Mesenchymal stem cell (in vitro differentiated cells and primary cell): ENCODE data around the gene KCNJ10.

Experiments
- DNase-seq: peaks from one replicate; pipeline ENCODE4 v3.0.0-alpha.2; 2013
- H2AFZ ChIP-seq: one replicate; pipeline ENCODE4 v1.6.1; 2013; ENCODE audit warnings: low read depth, mild to moderate bottlenecking, control low read depth, inconsistent platforms, low read length, moderate library complexity
- H2AK5ac ChIP-seq: 2 replicates; pipeline ENCODE4 v1.6.1; 2013; ENCODE audit warnings: low read length, moderate library complexity, mild to moderate bottlenecking, inconsistent platforms; ENCODE audit not compliant: severe bottlenecking
- H2BK120ac ChIP-seq: one replicate; pipeline ENCODE4 v1.6.1; 2013; ENCODE audit warnings: low read depth, mild to moderate bottlenecking, inconsistent platforms, low read length, moderate library complexity
- H2BK12ac ChIP-seq, 2 experiments: one replicate each; pipeline ENCODE4 v1.6.1; 2013; ENCODE audit warnings: inconsistent platforms in 2 of 2, low read length in 2 of 2, mild to moderate bottlenecking in 2 of 2, moderate library complexity in 2 of 2, control low read depth in 1 of 2
- H2BK15ac ChIP-seq: one replicate; pipeline ENCODE4 v1.6.1; 2013; ENCODE audit warnings: mild to moderate bottlenecking, low read depth, inconsistent platforms; ENCODE audit not compliant: poor library complexity, severe bottlenecking
- H2BK5ac ChIP-seq: 2 replicates; pipeline ENCODE4 v1.6.1; 2013; ENCODE audit warnings: low read depth, mild to moderate bottlenecking, low read length, control low read depth, inconsistent platforms; ENCODE audit not compliant: poor library complexity, severe bottlenecking
- H3K14ac ChIP-seq, 2 experiments: one replicate each; pipeline ENCODE4 v1.6.1; 2013; ENCODE audit warnings: inconsistent platforms in 2 of 2, low read length in 2 of 2, control low read depth in 1 of 2, mild to moderate bottlenecking in 1 of 2, moderate library complexity in 1 of 2
- H3K18ac ChIP-seq, 2 experiments: one replicate each; pipeline ENCODE4 v1.6.1; 2013; ENCODE audit warnings: inconsistent platforms in 2 of 2, low read length in 2 of 2, control low read depth in 1 of 2, low read depth in 1 of 2, mild to moderate bottlenecking in 1 of 2
- H3K23ac ChIP-seq, 2 experiments: one replicate each; pipeline ENCODE4 v1.6.1; 2013; ENCODE audit warnings: inconsistent platforms in 2 of 2, low read length in 2 of 2, mild to moderate bottlenecking in 2 of 2, moderate library complexity in 2 of 2, control low read depth in 1 of 2
- H3K27ac ChIP-seq: 2 replicates; pipeline ENCODE4 v1.5.1; 2013; ENCODE audit warnings: mild to moderate bottlenecking, moderate library complexity, low read length, control low read depth, inconsistent platforms; ENCODE audit not compliant: poor library complexity, severe bottlenecking
- H3K27me3 ChIP-seq, 2 experiments: 2 replicates each; pipeline versions ENCODE4 v1.6.1 to v1.7.0; 2013; ENCODE audit warnings: low read length in 2 of 2, mild to moderate bottlenecking in 2 of 2, moderate library complexity in 2 of 2, control low read depth in 1 of 2, inconsistent platforms in 1 of 2; ENCODE audit not compliant: control insufficient read depth in 1 of 2, insufficient read depth in 1 of 2
- H3K36me3 ChIP-seq, 2 experiments: 2 replicates each; pipeline versions ENCODE4 v1.6.1 to v1.7.0; 2013; ENCODE audit warnings: low read length in 2 of 2, control low read depth in 1 of 2, inconsistent platforms in 1 of 2, low read depth in 1 of 2, mild to moderate bottlenecking in 1 of 2; ENCODE audit not compliant: insufficient read depth in 2 of 2, control insufficient read depth in 1 of 2
- H3K4ac ChIP-seq, 2 experiments: one replicate each; pipeline ENCODE4 v1.6.1; 2013; ENCODE audit warnings: inconsistent platforms in 2 of 2, low read length in 2 of 2, mild to moderate bottlenecking in 2 of 2, moderate library complexity in 2 of 2, control low read depth in 1 of 2, low read depth in 1 of 2
- H3K4me1 ChIP-seq: 2 replicates; pipeline ENCODE4 v1.6.1; 2013; ENCODE audit warnings: low read depth, low read length, control low read depth; ENCODE audit not compliant: control insufficient read depth, insufficient read depth
- H3K4me2 ChIP-seq: 2 replicates; pipeline ENCODE4 v1.6.1; 2013; ENCODE audit warnings: low read length, mild to moderate bottlenecking, inconsistent platforms; ENCODE audit not compliant: poor library complexity, severe bottlenecking
- H3K4me3 ChIP-seq, 2 experiments: 2 replicates each; pipeline versions ENCODE4 v1.5.1 to v1.7.0; 2013; ENCODE audit warnings: low read length in 2 of 2, mild to moderate bottlenecking in 2 of 2, control low read depth in 1 of 2, low read depth in 1 of 2; ENCODE audit not compliant: insufficient read depth in 1 of 2
- H3K79me1 ChIP-seq: replicated peaks from 2 replicates; pipeline ENCODE4 v1.6.1; 2013; ENCODE audit warnings: mild to moderate bottlenecking, control low read depth, low read length, inconsistent platforms; ENCODE audit not compliant: poor library complexity, severe bottlenecking
- H3K9ac ChIP-seq: 2 replicates; pipeline ENCODE4 v1.7.0; 2013; ENCODE audit warnings: mild to moderate bottlenecking, low read length, moderate library complexity
- H3K9me3 ChIP-seq: 2 replicates; pipeline ENCODE4 v1.7.0; 2013; ENCODE audit warnings: mild to moderate bottlenecking, low read length; ENCODE audit not compliant: control insufficient read depth
- H4K8ac ChIP-seq: one replicate; pipeline ENCODE4 v1.6.1; 2013; ENCODE audit warnings: inconsistent platforms, mild to moderate bottlenecking, low read length, moderate library complexity
- H4K91ac ChIP-seq: one replicate; pipeline ENCODE4 v1.6.1; 2013; ENCODE audit warnings: mild to moderate bottlenecking, low read length, inconsistent platforms
- WGBS: methylation state at CpG from one replicate; pipeline ENCODE4 v1.1.7; 2013; ENCODE audit warnings: mixed read lengths; 5-methylcytosine and 5-hydroxymethylcytosine counted together

Gene KCNJ10

GRCh38 chr1:160045653-160046052, 24.3 kb downstream of the KCNJ10 start:
- H2BK5ac ChIP-seq: no peak overlapping the region
- no peak overlapping the region for H3K27ac ChIP-seq
- H4K8ac ChIP-seq: no peak overlapping the region
- no peak overlapping the region for H3K14ac ChIP-seq
- no peak overlapping the region for H3K23ac ChIP-seq
- no peak overlapping the region for H3K9ac ChIP-seq
- H3K4ac ChIP-seq: no peak overlapping the region
- H2AK5ac ChIP-seq: no peak overlapping the region
- H3K4me1 ChIP-seq: no peaks in the 10 kb centered on the region
- no peak overlapping the region for H3K4me2 ChIP-seq
- no peaks in the 10 kb centered on the region for H3K36me3 ChIP-seq
- H3K4me3 ChIP-seq: no peak overlapping the region
- WGBS: 40% methylated on average over 1 of the region's 2 CpGs
- no peak overlapping the region for H3K18ac ChIP-seq
- H4K91ac ChIP-seq: no peak overlapping the region
- DNase-seq: no peak
- no peak overlapping the region for H2AFZ ChIP-seq
- H3K79me1 ChIP-seq: no peaks in the 10 kb centered on the region
- H3K9me3 ChIP-seq: no peaks in the 10 kb centered on the region
- no peak overlapping the region for H2BK120ac ChIP-seq
- no peak overlapping the region for H2BK12ac ChIP-seq
- H2BK15ac ChIP-seq: no peak overlapping the region
- H3K27me3 ChIP-seq: peaks cover 22 to 70% of the 10 kb centered on the region in 2 experiments

- Histone ChIP-seq H4K91ac (no peak overlapping the region), H2BK15ac (no peak overlapping the region), H2BK12ac (no peak overlapping the region), H2AK5ac (no peak overlapping the region), H2BK5ac (no peak overlapping the region), H3K23ac (no peak overlapping the region), H3K4me1 (no peaks in the 10 kb centered on the region), H3K9ac (no peak overlapping the region), H3K14ac (no peak overlapping the region), H3K36me3 (no peaks in the 10 kb centered on the region), H2BK120ac (no peak overlapping the region), H2AFZ (no peak overlapping the region), H4K8ac (no peak overlapping the region), H3K9me3 (no peaks in the 10 kb centered on the region), H3K4ac (no peak overlapping the region), H3K4me2 (no peak overlapping the region), H3K27ac (no peak overlapping the region), H3K4me3 (no peak overlapping the region), H3K27me3 (peaks cover 22 to 74% of the 10 kb centered on the region in 2 experiments), H3K79me1 (no peaks in the 10 kb centered on the region), H3K18ac (no peak overlapping the region)
- no peak for DNase-seq
Observed at GRCh38 chr1:160043543-160043942, 26.4 kb downstream of the KCNJ10 start.

- Histone ChIP-seq H3K27ac (no peak overlapping the region), H3K18ac (no peak overlapping the region), H2BK120ac (no peak overlapping the region), H3K14ac (no peak overlapping the region), H2BK5ac (no peak overlapping the region), H2AK5ac (no peak overlapping the region), H3K27me3 (peaks cover 9 to 61% of the 10 kb centered on the region in 2 experiments), H3K9me3 (no peaks in the 10 kb centered on the region), H4K91ac (no peak overlapping the region), H4K8ac (no peak overlapping the region), H3K4me2 (no peak overlapping the region), H3K4me1 (no peaks in the 10 kb centered on the region), H2BK15ac (no peak overlapping the region), H3K4me3 (no peak overlapping the region), H3K79me1 (no peaks in the 10 kb centered on the region), H3K4ac (no peak overlapping the region), H3K23ac (no peak overlapping the region), H3K36me3 (no peaks in the 10 kb centered on the region), H2AFZ (no peak overlapping the region), H3K9ac (no peak overlapping the region), H2BK12ac (no peak overlapping the region)
- 94% methylated on average over 1 of the region's 1 CpG for whole genome bisulfite sequencing
- DNase-seq: no peak
Observed at GRCh38 chr1:160040476-160040875, 29.5 kb downstream of the KCNJ10 start.

GRCh38 chr1:160032165-160032820, 37.7 kb downstream of the KCNJ10 start:
- Histone ChIP-seq H2BK12ac (no peak overlapping the region), H3K9me3 (no peaks in the 10 kb centered on the region), H4K91ac (no peak overlapping the region)

More at GRCh38 chr1:160032165-160032820, 37.7 kb downstream of the KCNJ10 start:
- no peak overlapping the region for H3K14ac ChIP-seq
- H3K27me3 ChIP-seq: peaks cover 0 to 14% of the 10 kb centered on the region in 2 experiments
- no peak overlapping the region for H2AK5ac ChIP-seq
- no peak overlapping the region for H2BK120ac ChIP-seq
- H3K36me3 ChIP-seq: no peaks in the 10 kb centered on the region
- peak overlapping the region; percentile 35 for H2BK5ac ChIP-seq
- peak overlapping the region; percentile 86 for H3K4me2 ChIP-seq
- H3K27ac ChIP-seq: peak overlapping the region; percentile 57
- H2BK15ac ChIP-seq: no peak overlapping the region
- H3K4me1 ChIP-seq: peaks cover 10% of the 10 kb centered on the region
- WGBS: 11% methylated on average over 18 of the region's 18 CpGs
- peak overlapping the region; percentile 84 to 97 for H3K4me3 ChIP-seq
- no peak overlapping the region for H3K23ac ChIP-seq
- peak overlapping the region in 1 of 2 experiments; percentile 73 for H3K4ac ChIP-seq
- peaks cover 15% of the 10 kb centered on the region for H3K79me1 ChIP-seq
- peak overlapping the region in 1 of 2 experiments; percentile 81 for H3K18ac ChIP-seq
- peak overlapping the region; percentile 33 for H4K8ac ChIP-seq
- DNase-seq: no peak
- H2AFZ ChIP-seq: peak overlapping the region; percentile 91
- peak overlapping the region; percentile 79 for H3K9ac ChIP-seq
